ENCODE data around the gene NFKBIE. TPM values are rescaled to one million over a fixed set of nuclear protein-coding genes. Genes with fewer than 3 reads are reported as not detected.
A peak's percentile ranks its signal among the peaks of the same experiment; 100 is the strongest.
"Not testable (repeated sequence)": the region's sequence is repeated elsewhere in the genome, so short reads cannot be mapped to it uniquely, and the experiment has no call there.

NFKBIE gene, protein sequence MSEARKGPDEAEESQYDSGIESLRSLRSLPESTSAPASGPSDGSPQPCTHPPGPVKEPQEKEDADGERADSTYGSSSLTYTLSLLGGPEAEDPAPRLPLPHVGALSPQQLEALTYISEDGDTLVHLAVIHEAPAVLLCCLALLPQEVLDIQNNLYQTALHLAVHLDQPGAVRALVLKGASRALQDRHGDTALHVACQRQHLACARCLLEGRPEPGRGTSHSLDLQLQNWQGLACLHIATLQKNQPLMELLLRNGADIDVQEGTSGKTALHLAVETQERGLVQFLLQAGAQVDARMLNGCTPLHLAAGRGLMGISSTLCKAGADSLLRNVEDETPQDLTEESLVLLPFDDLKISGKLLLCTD
- 1 to 10 TPM; 4.5 to 6.7 TPM for total RNA-seq
- long read RNA-seq, donor 1, partial matches to known transcripts: 0 of 3 reads
- long read RNA-seq, donor 1, other reads (novel, unspliced or antisense): 0 of 3 reads
- long read RNA-seq, donor 2, partial matches to known transcripts: 1 of 2 reads
- long read RNA-seq, donor 2, other reads (novel, unspliced or antisense): 0 of 2 reads

DNA sequence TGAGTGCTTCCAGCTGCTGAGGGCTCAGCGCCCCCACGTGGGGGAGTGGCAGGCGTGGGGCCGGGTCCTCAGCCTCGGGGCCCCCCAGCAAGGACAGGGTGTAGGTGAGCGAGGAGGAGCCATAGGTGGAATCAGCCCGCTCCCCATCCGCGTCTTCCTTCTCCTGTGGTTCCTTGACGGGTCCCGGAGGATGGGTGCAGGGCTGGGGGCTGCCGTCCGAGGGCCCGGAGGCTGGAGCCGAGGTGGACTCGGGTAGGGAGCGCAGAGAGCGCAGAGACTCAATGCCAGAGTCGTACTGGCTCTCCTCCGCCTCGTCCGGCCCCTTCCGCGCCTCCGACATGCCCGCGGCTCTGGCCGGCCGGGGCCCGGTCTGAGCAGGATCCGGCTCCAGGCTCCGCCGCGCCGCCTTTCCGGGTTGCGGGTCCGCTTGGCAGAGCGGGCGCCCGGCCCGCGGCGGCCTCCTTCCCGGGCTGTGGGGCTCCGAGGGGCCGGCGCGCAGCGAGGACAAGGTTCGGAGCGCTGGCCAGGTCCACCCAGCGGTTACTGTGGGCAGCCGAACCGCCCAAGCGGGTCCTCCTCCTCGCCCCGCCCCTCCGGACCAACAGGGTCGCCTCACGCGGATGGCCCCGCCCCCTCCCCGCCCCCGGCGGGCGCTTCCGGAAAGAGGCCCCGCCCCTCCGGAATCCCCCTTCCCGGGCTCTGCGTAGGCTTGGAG, at the start of gene NFKBIE:
Gene NFKBIE (minus strand): TSS at position 545 of the 715 bp plus-strand sequence. CDS start 205 bp downstream, at position 340.
- intact Hi-C loops (cut with DNase I): loop anchor here in 1 of 2 donors (5.0 kb wide), 1 partner anchor 72 kb away; no protein-coding TSS in a partner anchor

DNA sequence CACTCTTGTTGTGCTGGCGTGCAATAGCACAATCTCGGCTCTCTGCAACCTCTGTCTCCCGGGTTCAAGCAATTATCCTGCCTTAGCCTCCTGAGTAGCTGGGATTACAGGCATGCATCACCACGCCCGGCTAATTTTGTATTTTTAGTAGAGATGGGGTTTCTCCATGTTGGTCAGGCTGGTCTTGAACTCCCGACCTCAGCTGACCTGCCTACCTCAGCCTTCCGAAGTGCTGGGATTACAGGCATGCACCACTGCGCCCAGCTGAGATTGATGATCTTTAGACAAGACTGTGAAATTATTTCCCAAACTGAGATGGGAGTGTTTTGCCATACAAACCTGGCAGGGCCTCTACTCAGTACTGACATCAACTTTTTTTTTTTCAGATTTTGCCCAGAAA, 49.3 kb upstream of the NFKBIE start:
- peak; percentile 13 for DNase-seq (ENCODE audit: low spot score)
- intact Hi-C loops (cut with DNase I): not testable (repeated sequence)

More for the DNA sequence above, at the start of gene NFKBIE:
- DNase-seq (ENCODE audit: low spot score): peak; percentile 98

DNA sequence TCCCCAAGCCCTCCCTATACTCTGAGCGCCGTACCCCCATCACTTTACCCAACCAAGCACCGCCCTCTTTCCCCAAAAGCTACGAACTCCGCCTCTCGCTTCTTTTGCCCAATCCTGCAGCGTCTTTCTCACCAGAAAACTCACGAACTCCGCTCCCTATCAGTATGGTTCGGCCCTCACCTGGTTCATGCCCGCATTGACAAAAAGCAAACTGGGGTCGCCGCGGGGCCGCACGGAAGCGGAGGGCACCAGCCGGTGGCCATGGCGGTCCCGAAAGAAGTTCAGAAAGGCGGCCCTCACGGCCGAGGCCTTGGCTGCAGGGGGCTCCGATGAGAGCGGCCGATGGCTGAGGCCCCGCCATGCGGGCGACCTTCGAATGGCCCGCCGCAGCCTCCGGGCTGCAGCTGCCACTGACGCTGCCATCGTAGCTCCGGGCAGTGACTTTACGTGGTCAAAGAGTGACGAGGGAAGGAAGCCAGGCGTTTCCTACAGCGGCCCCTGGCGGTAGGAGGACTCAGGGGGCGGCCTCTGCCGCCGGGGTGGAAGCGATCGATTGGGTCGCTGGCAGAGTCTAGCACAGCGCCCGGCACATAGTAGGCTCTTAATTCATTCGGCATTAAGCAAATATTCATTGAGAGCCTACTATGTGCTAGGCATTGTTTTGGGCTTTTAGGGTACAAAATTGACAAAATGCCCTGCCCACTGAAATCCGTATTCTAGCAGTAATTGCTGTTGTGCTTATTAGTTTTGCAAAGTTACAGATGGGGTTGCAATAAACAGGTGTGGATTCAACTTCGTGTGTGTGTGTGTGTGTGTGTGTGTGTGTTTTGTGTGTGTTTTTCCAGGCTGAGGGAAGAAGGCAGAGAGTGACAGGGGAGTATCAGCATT, 47.8 kb upstream of the NFKBIE start, which contains the start of gene AARS2:
Gene AARS2 (minus strand): TSS at position 447 of the 888 bp plus-strand sequence. CDS start 24 bp downstream, at position 423.
- peak; percentile 97 for DNase-seq (ENCODE audit: low spot score)
- intact Hi-C loops (cut with DNase I): no loop called here

DNA sequence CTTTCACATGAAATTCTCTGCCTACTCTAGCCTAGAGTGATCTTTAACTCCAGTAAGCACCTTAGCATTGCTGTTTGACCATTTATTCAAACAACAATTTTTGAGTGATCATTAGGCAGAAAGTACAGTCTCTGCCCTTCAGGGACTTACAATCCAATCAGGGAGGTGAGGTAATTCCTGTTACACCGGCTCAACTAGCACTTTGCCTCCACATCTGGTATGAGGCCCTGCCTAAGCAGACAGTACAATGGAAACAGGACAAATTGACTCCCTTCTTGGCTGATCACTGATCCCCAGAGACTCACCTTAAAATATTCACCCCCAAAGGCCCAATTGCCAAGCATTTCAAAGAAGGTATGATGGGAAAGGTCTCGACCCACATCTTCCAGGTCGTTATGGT, 46.4 kb upstream of the NFKBIE start:
- no peak for DNase-seq (ENCODE audit: low spot score)
- intact Hi-C loops (cut with DNase I): no loop called here

DNA sequence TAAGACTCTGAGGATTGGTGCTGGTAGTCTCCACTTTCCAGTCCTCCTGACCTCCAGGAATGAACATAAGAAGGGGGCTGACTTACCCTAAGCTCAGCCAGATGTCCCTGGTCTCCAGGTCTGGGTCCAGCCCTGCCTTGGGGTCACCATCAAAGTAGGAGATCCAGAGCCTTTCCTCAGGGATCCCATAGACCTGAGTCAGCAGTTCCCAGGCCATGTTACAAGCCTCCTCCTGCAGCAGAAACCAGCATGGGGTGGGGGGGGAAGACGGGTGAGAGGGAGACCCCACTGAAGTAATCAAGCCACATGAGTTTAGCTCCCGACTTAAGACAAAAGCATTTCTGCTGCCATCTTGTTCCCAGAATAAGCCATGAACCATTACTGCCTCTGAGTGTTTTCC, 46.0 kb upstream of the NFKBIE start:
- peak; percentile 5 for DNase-seq (ENCODE audit: low spot score)
- intact Hi-C loops (cut with DNase I): no loop called here

DNA sequence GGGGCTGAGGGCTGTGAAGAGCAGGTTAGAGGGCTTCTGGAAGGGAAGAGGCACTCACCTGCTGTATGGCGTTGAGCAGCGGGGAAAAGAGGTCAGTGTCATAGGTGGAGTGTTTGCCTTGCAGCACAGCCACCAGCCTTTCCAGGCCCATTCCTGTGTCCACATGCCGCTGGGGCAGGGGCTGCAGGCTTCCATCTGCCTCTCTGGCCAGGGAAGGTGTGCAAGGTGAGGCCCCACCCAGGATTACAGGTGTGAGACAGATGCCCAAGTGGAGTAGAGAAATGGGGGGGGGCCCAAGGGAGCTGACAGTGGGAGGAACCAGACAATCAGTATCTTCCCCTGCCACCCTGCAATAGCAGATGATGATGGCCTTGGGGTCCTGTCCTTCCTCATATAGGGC, 44.9 kb upstream of the NFKBIE start:
- intact Hi-C loops (cut with DNase I): no loop called here
- DNase-seq (ENCODE audit: low spot score): peak; percentile 51

DNA sequence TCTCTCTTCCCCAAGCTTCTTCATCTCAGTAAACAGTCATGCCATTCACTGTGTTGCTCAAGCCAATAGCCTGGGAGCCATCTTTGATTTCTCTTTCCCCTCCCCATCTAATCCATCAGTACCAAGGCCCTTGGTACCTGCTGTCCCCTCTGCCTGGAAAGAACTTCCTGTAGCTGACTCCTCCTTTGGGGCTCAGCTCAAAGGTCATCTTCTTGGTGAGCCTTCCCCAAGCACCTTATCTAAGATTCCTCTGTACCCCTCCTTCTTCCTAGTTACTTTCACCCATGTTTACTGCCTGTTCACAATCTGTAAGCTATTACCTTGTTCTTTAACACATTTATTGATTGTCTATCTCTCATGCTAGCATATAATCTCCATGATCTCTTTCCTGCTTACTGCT, 44.3 kb upstream of the NFKBIE start:
- intact Hi-C loops (cut with DNase I): no loop called here
- no peak for DNase-seq (ENCODE audit: low spot score)

DNA sequence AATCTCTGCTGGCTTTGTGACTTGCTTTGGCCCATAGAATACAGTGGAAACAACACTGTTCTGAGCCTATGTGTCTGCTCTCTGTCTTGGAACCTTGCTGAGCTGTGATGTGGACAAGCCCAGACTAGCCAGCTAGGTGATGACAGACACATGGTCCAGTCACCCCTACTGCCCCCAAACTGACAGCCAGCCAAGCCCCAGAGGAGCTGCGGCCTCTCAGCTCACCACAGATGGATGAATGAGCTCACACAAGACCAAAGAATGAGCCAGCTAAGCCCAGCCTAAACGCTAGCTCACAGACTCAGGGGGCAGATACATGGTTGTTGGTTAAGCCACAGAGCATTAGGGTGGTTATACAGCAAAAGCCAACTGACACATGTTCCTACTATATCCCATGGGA, 43.7 kb upstream of the NFKBIE start:
- intact Hi-C loops (cut with DNase I): no loop called here
- DNase-seq (ENCODE audit: low spot score): peak; percentile 40

DNA sequence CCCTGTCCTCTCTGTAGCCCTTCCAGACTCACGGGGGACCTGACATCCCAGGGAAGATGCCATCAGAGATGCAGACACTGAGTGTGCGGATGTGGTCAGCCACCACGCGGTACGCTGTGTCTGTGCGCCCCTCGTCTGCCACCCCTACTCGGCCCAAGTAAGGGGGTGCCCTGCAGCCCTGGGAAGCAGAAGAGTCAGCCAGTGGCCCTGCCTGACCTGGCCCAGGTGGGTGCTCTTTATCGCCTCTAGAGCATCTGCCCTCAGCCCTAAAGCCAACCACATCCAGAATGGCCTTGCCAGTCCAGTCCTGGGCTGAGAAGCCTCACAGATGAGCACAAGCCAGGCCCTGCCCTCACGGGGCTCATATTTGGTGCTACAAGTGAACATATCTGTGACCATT, 41.9 kb upstream of the NFKBIE start:
- intact Hi-C loops (cut with DNase I): no loop called here
- peak; percentile 55 for DNase-seq (ENCODE audit: low spot score)

DNA sequence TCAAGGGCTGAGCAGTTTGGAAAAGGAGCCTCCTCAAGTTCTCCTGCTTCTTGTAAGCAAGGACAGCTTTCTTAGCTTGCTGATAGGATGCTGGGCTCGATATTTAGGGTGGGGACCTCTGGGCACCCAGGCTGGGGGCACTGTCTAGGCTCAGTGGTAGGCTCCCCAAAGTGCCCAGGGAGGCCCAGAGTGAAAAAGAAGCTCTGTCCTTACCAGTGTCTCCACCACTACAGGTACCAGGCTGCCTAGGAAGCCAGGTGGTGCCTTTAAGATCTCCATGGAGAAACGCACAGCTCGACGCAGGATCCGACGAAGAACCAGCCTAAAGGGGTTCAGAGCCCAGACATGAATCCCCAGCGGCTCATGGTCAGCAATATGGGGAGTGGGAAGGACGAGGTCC, 41.4 kb upstream of the NFKBIE start:
- DNase-seq (ENCODE audit: low spot score): peak; percentile 67

DNA sequence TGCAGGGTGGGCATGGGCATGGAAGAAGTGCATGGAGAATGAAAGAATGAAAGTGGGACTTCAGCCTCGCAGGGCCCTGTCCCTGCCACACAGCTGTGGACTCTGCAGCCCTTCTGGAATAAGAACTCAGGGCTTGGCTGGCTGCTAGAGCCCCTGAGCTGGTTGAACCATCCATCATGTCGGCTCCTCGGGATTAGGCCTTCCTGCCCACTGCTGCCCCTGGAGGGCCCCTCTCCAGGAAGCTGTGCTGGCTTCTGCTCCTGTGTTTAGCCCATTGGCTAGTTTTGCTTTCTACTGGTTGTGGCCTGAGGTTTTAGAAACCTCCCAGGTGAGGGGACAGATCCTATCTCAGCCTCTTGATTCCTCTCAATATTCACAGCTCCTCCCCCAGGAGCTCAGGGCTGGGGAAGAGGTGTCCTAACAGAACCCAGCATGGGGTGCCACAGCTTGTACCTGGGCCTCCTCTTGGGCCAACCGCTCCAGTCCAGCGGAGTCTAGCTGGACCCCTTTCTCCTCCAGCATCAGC, 39.9 kb upstream of the NFKBIE start:
- intact Hi-C loops (cut with DNase I): no loop called here
- DNase-seq (ENCODE audit: low spot score): no peak

More for the DNA sequence above, 41.4 kb upstream of the NFKBIE start:
- intact Hi-C loops (cut with DNase I): no loop called here

DNA sequence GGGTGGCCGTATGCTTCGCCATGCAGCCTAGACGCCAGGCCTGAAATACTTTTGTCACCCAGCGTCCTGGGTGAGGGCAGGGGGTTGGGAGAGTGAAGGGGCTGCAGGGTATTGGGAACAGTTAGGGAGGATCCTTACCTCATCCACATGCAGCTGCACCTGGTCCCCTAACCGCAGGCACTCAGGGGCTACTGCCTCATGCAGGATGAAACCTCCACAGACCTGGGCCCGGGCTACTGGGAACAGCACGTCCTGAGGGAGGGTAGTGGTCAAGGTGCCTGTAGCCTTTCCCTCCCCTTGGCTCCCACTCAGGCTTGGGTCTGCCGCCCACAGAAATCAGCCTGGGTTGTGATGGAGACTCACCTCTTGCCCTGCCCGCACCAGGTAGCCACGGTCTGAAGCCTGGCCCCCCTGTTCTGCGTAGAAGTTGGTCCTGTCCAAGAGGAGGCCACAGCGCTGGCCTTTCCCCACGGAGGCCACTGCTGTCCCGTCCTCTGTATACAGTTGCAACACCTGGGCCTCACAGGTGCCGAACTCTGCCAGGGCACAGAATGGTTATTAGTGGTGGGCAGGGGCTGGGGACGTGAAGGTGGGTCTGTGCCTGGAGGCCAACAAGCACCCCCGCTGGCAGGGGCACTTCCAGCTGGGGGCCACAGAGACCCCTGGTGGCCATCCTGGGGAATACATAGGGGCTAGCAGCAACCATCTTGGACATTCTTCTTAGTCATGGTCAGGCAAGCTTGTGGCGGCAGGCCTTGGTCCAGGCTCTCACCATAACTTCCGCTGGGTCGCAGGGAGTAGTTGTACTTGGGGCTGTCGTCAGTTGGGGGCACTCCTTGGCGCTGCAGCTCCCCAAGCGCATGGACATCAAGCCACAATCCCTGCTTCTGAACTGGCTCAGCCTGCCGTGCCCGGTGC, 39.2 kb upstream of the NFKBIE start:
- intact Hi-C loops (cut with DNase I): no loop called here
- DNase-seq (ENCODE audit: low spot score): peak; percentile 75

DNA sequence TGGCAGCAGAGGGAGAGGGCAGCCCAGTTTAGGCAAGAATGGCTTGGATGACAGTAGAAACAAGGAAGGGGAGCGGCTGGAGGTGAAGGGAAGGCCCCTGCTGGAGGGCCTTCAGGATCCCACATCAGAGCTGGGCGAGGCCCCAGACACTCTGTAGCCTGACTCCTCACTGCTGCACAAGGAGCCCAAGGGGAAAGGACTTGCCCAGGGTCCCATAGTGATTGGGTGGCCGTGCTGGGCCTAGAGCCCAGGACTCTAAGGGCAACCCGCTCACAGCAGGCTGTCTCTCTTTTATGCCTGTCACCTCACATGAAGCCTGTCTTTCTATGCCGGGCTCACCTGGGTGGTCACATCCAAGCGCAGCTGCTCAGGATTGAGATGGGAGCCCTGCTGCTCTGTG, 38.5 kb upstream of the NFKBIE start:
- intact Hi-C loops (cut with DNase I): no loop called here
- peak; percentile 50 for DNase-seq (ENCODE audit: low spot score)

DNA sequence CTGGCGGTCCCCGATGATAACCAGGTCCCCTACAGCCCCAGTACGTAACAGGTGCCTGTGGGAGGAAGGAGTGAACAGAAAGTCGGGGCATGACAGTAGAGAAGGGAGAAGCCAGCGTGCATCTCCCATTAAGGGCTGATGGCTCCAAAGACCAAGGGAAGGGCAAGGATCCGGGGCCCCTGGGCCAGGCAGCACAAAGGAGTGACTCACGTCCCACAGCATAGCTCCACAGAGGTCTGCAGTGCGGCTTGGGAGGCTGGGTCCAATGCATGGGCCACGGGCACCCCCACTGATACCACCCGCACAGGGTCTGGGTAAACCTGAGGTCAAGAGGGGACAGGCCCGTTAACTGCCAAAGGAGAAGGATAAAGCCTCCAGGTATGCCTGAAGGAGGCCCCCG, 37.5 kb upstream of the NFKBIE start:
- intact Hi-C loops (cut with DNase I): no loop called here
- peak; percentile 76 for DNase-seq (ENCODE audit: low spot score)

DNA sequence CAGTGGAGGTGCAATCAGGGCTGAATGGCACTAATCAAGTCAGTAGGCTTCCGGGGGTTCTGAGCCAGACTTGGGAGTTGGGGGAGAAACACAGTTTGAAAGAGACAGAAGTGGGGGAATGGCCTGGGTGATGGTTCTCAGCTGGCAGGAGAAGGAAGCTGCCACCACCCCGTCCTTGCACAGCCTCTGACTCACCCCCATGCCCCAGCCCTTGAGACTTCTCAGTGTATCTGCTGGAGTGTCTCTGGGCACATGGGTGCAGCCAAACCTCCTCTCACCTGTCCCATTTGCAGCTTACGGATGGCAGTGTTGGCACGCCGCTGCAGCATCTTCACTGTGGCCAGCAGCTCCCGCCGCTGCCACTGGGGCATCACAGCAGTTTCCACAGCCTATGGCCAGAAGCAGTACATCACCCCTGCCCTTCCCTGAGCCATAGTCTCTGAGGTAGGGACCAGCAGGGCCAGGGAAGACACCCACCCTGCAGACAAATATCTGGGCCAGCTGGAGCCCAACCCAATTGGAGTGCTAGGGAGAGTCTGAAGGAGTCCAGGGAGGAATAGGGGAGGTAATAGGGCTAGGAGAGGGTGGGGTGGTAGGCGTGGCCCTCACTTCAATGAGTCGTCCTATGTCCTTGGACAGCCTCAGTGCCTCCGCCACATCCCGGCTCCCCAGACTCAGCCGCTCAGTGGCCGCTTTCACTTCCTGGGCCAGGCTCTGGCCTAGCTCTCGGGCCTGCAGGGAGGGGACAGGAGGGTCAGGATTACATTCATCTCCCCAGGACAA, 36.6 kb upstream of the NFKBIE start:
- intact Hi-C loops (cut with DNase I): no loop called here
- DNase-seq (ENCODE audit: low spot score): peak; percentile 64

DNA sequence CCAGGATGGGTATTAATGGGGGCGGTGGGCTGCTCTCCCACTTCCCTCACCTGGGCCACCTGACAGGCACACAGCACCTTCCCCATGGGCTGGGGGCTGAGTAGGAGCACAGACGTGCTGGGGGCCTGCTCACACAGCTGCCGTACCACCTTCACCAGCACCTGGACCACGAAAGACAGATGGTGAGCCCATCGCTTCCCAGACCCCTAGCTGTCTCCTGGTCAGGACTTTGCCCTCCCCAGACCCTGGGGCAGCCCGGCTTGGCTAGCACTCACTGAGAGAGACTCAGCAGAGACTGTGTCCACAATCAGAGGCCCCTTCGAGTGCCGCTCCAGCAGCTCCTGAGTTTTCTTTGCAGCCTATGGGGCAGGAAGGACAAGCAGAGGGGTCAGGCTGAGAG, 35.8 kb upstream of the NFKBIE start:
- intact Hi-C loops (cut with DNase I): no loop called here
- DNase-seq (ENCODE audit: low spot score): peak; percentile 76

DNA sequence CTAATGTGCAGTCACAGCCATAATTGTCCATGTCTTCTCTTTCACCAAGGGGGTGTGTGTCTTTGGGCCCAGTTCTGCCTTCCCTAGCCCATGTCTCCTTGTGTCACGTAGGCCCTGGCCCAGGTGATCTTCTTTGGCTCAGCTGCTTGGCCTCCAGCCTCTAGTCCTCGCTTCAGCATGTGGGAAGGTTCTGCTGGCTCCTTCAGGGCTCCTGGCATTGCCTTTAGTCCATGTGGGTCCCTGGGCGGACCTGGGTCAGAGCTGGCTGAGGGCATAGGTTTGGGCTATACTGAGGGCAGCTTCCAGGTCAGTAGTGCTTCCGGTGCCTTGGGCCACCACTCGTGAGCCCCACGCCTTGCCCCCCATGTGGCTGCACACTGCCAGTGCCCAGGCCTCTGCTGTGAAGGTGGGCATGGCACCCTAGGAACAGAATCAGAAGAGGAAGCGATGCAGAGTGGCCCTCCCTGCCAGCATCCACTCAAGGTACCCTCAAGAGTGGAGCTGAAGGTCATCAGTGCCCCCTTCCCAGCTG, 35.0 kb upstream of the NFKBIE start:
- intact Hi-C loops (cut with DNase I): no loop called here
- DNase-seq (ENCODE audit: low spot score): peak; percentile 47

All from posterior vena cava (tissue), 2 donors.